HG02884 (cell line): Measurements from ENCODE around the gene APOL3.
"Not testable (repeated sequence)": the region's sequence is repeated elsewhere in the genome, so short reads cannot be mapped to it uniquely, and the experiment has no call there.

Source experiments
- ATAC-seq: cut with Tn5 transposase; IDR thresholded peaks from one replicate; pipeline ENCODE4 v1.9.1; 2021; ENCODE audit warnings: mild to moderate bottlenecking, moderate library complexity; ENCODE audit not compliant: unreplicated experiment

Gene APOL3

GRCh38 chr22:36162127-36163034 lies 1.8 kb upstream of the APOL3 start:
- no peak for ATAC-seq

GRCh38 chr22:36161793-36162126 lies 1.2 kb upstream of the APOL3 start:
- ATAC-seq: not testable (repeated sequence)

GRCh38 chr22:36156515-36157419 lies 3.8 kb downstream of the APOL3 start:
- no peak for ATAC-seq

- no peak for ATAC-seq
Observed at GRCh38 chr22:36156119-36156514, 4.4 kb downstream of the APOL3 start.

GRCh38 chr22:36155702-36156101 lies 4.9 kb downstream of the APOL3 start:
- ATAC-seq: no peak

- ATAC-seq: no peak
Observed at GRCh38 chr22:36154423-36154945, 6.1 kb downstream of the APOL3 start.

- no peak for ATAC-seq
Observed at GRCh38 chr22:36153501-36154422, 6.8 kb downstream of the APOL3 start.

- not testable (repeated sequence) for ATAC-seq
Observed at GRCh38 chr22:36152821-36153220, 7.7 kb downstream of the APOL3 start.

- ATAC-seq: no peak
Observed at GRCh38 chr22:36152088-36152487, 8.5 kb downstream of the APOL3 start.

GRCh38 chr22:36151006-36151595 lies 9.5 kb downstream of the APOL3 start:
- no peak for ATAC-seq

GRCh38 chr22:36149441-36149840 lies 11.1 kb downstream of the APOL3 start:
- no peak for ATAC-seq

GRCh38 chr22:36148411-36148810 lies 12.1 kb downstream of the APOL3 start:
- ATAC-seq: no peak

GRCh38 chr22:36147196-36147791 lies 13.3 kb downstream of the APOL3 start:
- ATAC-seq: no peak

GRCh38 chr22:36145881-36146280 lies 14.7 kb downstream of the APOL3 start:
- ATAC-seq: no peak

- ATAC-seq: no peak
Observed at GRCh38 chr22:36144886-36145541, 15.5 kb downstream of the APOL3 start.

- no peak for ATAC-seq
Observed at GRCh38 chr22:36143956-36144355, 16.6 kb downstream of the APOL3 start.

- ATAC-seq: no peak
Observed at GRCh38 chr22:36143066-36143815, 17.3 kb downstream of the APOL3 start.

- no peak for ATAC-seq
Observed at GRCh38 chr22:36141481-36141880, 19.1 kb downstream of the APOL3 start.
